T-helper 1 cell treated with Interleukin-12 subunit alpha and Interleukin-12 subunit beta and Interleukin-4 antibody, amounts not matched to agents 30 ng/mL and 1 ng/mL, for 36 hours (primary cell): ENCODE data around the gene HMGB4. TPM values are rescaled to one million over a fixed set of nuclear protein-coding genes. Genes with fewer than 3 reads are reported as not detected.

Experiments
- intact Hi-C: fragments of 100-400 bp; cut with micrococcal nuclease; formaldehyde crosslinking; loops from one replicate; pipeline ENCODE4 v1.15.1; 2024
- total RNA-seq: library from RNA; stranded (reverse); gene quantifications from 2 replicates; pipeline ENCODE4 v1.2.3, GENCODE V29; 2022

The HMGB4 gene
- total RNA-seq, 1 donor from 2014 or later, result not detected

DNA sequence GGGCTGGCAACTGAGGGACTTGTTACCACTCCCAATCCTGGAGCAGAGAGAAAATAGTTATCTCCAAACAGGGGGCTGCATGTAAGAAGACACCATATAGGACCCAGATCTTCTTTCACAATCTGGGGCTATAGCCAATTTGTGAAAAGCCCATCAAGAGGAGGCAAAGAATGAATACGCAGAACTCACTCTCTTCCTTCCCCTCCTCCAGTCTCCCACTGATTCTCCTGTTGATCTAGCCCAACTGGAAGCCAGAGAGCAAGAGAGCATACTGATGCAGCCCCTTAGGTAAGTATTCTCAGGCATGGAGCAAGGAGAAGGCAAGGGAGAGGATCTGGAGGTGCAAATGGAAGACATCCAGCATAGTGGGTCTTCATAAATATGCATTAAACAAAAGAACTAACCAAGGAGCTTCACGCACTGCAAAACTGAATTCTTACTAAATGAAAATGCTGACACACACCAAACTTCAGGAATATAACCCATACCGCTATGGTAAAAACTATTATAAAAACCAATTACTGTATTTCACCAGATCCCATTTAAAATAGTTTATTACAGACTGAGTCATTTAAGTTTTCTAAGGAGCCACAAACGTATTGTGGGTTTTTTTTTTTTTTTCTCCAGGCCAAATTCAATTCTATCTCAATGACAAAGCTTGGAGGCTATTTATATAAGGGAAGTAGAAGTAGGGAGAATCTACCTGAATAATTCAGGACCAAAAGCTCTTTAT is 15.5 kb upstream of the HMGB4 start:
- intact Hi-C loops, result no loop called here

DNA sequence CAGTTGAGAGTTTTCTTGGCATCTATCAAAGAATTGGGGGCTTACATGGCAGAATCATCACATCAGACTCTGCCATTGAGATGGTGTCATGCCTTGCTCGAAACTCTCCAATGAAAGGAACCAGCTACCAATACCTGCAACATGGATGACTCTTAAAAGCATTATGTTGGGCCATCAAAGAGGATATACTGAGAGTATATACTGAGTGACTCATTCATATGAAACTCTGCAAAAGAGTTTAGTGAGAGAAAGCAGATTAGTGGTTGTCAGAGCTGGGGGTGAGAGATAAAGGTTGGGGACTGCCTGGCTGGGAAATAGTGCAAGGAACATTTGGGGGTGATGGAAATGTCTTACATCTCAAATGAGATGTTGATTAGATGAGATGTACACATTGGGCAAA is 14.7 kb upstream of the HMGB4 start:
- intact Hi-C loops, result no loop called here

DNA sequence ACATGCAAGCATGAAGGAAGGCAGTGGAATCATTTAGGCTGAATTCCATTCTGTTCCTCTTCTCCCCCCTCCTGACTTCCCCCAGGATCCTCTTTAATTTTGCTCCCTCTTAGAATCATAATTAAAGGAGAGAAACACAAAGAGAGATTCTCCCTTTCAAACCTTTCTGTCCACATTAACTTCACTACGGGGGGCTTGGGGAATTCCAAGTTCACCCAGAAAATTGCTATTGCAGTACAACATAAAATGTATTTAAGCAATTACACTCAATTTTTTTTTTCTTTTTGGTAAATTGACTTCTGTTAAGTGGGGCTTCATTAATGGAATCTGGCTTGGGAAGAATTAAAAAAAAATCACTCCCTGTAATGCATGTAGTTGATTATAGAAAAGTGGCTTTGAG is 13.4 kb upstream of the HMGB4 start:
- intact Hi-C loops, result no loop called here

DNA sequence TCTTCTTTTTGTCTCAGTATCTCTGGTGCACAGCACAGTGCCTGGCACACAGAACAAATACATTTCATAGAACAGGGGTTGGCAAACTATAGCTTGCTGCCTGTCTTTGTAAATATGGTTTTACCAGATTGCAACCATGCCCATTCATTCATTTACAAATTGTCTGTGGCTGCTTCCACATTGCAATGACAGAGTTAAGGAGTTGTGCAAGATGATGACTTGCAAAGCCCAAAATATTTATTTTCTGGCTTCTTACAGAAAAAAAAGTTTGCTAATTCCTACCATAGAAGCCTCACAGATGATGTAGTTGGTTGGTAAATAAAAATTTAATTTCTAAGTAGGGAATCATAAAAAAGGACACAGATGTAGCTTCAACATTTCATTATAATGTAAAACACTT is 11.2 kb upstream of the HMGB4 start:
- intact Hi-C loops, result no loop called here

DNA sequence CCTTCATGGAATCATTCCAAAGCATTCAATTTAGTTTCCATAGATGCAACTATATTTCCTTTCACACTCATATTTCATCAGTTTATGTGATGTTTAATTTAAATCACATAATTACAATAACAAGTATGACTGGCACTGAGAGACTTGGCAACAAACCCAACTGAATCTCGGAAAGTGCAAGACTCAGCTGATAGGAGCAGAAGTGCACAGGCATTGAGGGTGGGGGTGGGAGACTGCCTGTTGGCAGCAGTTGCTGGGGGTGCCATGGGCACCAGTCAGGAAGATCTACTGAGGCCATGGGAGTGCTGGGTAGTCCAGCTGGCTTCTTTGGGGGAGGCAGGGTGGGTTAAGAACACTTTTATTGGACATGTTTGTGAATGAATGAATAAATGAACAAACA is 10.4 kb upstream of the HMGB4 start:
- intact Hi-C loops, result no loop called here

DNA sequence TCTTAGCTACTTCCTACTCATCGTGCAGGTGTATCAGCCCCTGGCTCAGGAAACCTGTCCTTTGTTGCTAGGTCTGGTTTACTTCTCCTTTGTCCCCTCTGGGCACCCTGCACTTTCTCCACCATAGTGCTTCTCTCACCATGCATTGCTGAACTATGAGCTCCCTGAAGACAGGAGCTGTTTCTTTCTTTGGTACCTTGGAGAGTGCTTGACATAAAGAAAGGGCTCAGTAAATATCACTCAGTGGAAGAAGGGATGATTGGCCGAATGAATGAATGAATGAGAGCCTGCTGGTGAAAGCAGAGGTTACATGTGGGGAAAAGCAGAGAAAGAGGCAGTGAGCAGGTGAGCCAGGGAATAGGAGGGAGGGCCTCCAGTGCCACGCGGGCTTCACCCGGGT is 9.8 kb upstream of the HMGB4 start:
- intact Hi-C loops, result no loop called here

DNA sequence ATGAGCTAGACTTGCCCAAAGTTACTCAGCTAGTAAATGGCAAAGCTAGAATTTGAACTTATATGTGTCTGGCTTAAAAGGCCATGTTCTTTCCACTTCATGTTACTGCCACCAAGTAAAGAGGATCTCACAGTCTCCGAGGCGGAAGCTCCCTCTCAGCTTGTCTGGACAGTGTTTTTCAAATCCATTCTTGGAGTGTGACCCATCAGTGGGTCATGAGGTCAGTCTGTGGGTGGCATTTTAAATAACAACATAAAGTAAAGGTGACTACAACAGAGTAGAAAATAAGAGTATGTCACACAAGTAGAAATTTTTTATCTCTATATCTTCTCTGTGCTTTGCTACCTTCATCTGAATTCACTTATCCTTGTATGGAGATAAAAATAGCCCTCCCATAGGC is 3.2 kb upstream of the HMGB4 start:
- intact Hi-C loops, result no loop called here

DNA sequence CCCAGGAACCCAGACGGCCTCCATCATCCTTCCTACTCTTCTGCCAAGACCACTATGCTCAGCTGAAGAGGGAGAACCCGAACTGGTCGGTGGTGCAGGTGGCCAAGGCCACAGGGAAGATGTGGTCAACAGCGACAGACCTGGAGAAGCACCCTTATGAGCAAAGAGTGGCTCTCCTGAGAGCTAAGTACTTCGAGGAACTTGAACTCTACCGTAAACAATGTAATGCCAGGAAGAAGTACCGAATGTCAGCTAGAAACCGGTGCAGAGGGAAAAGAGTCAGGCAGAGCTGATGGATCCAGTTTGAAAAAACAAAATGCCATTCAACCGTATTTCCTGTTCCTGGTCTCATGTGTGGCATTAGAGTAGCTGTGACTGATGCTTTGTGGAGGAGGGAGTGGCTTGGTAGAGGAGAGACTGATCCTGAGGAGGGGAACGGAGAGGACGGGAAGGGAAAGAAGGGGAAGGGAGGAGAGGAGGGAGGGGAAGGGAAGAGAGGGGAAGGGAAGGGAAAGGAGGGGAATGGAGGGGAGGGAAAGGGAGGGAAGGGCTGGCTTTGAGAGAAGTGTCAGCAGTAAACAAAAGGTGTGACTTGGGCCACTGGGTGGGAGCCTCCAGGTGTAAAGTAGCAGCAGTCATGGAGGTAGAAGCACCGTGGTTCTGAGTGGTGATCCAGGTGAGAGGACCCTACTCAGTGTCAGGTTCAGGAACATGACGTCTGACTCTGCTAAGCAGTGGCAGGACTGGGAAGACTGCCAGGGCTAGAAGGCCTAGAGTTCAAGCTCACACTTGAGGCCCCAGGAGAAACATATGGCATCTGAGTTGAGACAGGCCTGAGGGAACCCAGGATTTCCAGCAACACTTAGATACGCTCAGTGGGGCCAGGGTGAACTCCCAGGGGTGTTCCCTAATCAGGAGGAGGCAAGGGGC is 846 bp downstream of the HMGB4 start:
- intact Hi-C loops, result no loop called here

DNA sequence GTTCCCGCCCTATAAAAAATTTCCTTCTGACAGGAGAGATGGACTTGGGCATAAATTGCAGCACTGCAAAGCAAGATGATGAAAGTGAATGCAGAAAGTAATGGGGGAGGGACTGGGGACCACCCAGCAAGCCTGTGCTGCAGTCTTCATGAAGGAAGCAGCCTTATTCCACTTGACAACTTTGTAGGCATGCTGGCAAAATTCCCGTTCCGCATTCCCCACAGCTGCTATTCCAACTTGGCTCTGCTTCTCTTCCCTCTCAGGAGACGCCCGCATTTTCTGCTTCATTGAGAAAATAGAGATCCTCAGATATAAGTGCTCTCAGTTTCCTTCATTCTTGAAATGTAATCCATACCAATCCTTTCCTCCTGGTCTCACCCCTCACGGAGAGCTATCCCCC is 2.4 kb downstream of the HMGB4 start:
- intact Hi-C loops, result no loop called here

DNA sequence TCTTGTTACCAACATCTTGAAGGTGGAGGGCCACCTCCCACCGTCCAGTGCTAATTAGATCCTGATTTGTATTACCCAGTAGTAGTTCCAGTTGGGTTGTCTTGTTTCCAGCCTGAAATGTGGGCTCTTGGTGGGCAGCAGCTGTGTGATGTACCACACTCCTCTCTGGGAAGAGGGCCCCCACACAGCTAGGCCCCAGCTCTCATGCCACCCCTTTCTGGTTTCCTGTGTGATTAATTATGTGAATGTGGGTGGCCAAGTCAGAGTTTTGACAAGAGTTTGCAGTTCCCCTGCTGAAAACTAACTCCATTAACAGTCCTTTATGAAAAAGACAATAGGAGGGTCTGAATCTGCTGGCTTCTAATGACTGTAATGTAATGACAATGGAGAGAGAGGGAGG is 3.8 kb downstream of the HMGB4 start:
- intact Hi-C loops, result no loop called here

DNA sequence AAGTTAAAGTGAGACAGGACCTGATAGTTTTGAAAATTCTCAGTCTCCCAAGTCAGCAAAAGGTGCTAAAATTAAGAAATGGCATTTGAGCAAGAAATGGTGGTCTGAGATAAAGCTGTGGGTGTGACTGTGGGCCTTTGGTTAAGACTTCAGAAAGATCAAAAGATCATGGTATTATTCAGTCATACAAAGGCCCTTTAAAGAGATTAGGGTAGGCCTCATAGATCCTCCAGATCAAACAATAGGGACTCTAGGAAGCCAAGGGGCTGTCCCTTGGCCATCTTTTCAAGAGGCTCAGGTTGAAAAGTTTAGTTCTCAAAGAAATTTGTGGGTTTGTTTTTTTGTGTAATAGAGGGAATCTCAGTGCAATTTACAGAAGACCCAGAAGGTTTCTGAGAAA is 8.4 kb downstream of the HMGB4 start:
- intact Hi-C loops, result no loop called here

DNA sequence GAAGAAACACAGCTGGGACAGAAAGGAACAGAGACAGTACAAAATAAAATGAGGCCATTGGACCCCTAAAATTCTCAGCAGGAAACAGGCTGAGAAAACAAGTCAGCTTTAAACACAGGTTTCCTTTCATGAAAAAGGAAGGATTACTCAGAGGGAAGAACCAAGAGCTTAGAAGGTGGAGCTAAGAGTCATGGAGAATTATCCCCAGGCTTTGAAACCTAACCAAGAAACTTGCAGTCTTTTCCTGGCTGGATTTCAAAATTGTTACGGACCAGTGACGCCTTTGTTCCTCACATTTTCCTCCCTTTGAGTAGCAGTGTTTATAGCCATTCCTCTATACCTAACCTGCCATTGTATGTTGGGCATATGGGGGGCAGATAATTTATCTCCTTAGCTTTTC is 8.8 kb downstream of the HMGB4 start:
- intact Hi-C loops, result no loop called here

DNA sequence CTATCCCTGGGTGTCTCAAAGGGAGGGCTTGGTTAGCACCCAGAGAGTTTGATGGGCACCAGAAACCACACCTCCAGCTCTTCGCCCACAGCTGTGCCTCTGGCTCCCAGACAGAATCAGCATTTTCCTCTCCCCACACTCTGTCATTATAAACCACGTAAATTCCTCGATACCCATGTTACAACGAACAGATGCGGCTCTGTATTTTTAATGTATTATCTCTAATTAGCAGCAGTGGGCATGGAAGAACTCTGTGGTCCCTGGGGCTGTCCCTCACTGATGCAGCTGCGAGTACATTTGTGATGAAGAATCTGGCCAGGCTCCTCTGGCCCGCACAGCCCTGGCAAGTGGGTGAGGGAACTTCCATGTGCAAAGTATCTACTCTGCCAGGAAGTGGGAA is 10.8 kb downstream of the HMGB4 start:
- intact Hi-C loops, result no loop called here

DNA sequence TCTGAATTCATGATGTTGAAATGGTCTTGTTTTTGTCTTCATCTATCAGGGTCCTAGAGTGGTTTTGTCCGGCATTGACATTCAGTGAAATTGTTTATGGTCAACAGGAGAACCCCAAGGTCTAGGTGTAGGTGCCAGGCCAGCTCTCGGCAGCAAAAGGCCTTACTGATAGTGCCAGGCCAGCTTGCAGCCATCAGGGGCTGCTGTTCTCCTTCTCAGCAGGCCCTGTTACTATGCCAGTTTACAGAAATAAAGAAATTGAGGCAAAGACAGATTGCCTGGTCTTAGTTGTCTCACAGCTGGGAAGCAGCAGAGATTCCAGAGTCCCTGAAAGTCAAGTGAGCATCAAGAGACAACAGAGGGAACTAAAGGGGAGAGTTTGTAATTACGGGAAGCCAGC is 12.0 kb downstream of the HMGB4 start:
- intact Hi-C loops, result no loop called here

DNA sequence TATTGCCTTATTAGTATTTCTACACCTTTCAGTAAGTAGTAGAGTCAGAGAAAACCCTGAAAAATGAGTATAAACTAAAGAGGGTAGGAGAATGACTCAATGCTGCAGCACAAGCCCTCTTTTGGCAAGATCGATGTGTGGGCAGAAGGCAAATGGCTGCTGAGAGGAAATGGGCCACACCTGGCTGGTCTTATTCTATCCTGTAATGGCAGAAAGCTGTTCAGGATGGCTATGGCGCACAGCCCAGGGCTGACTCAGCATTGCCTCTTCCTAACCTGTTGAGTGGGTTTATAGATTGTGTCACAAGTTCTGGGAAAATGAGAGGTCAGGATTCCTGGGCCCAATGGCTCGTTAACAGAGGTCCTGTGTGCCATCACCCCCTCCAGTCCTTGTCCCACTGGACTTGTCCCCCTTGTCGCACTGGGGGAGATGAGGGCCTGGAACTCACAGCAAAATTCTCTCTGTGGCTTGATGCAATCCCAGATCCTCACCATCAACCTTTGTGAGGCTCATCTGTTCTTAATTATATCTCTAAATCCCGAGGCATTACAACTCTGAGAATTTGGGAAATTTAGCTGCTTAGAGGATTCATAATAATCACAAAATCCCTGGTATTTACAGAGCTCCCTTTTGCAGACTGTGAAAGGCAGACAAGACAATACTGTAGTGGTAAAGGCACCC is 13.2 kb downstream of the HMGB4 start:
- intact Hi-C loops, result no loop called here

DNA sequence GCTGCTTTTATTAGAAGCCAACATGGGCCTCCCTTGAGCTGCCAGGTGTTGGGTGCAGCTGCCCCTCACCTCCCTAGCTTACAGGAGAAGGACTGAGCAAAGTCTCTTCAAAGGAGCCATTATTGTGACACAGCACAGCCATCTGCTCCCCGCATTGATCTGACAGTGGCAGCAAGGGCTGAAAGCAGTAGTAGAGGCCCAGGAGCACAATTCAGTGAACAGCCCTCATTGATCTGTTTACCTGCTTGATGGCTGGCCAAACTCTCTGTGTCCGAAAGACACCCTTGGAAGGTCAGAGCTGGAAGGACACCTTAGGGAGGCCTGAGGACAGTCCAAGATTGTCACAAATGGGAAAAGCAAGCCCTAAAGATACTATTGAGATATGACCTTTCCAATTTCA is 14.5 kb downstream of the HMGB4 start:
- intact Hi-C loops, result no loop called here

DNA sequence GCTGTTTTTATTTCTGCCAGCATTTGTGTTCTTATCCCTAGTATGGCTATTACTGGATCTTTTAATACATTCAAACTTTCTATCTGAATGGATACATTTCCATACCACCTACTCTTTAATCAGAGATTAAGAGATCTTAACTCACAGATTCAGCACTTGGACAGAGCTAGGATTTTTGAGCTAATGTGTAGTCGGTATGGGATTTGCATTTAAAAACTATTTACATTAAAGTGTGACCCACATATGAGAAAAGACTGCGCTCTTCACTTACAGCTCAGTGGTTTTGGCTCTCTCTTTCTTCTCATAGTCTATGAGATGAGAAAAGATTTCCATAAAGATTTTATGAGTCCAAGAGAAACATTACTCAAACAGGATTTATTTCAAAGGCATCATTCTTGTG is 16.4 kb downstream of the HMGB4 start:
- intact Hi-C loops, result no loop called here

DNA sequence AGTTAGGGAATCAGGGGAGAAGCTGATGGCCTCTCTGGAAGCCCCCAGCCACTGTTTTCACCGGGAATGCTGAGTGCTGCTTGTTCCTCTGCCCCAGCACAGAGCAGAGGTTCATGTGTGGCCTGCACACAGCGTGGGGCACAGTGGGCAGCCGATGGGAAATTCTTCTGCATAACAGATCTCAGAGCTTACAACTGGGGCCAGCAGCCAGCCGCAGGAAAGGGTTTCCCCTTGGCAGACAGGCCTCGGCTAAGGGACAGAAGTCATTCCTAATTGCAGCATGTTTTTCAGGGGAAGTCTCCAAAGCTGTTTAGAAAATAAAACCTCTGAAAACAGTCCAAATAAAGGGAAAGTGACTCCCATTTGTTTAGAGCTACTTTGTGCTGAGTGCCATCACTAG is 22.6 kb downstream of the HMGB4 start:
- intact Hi-C loops, result no loop called here

DNA sequence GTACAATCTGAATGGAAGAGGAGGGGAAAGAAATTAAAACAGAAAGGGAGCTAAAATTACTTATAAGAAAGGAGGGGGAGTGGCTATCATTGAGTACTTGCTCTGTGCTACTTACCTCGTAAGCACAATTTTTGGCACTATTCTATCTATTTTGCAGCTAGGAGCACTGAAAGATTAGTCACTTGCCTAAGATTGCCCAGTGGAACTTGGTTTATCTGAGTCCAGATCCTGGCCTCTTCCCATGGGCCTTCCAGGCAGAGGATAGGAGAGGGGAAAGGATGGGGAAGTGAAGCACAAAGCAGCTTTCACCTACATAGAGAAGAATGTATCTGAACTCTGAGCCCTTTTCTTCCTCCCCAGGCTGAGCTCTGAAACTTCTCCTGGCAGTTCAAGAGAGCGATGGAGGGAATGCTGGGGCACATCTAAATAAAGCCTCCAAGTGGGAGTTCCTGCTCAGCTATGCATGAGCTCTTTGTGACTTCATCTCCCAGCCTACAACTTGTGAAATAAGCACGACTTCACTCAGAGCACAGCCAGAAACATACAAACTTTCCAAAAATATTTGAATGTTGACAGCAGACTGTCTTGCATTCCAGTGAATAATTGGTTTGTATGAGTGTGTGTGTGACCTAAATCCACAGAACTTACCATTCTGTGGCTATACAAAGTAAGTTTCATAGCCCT is 29.4 kb downstream of the HMGB4 start:
- intact Hi-C loops, result no loop called here

DNA sequence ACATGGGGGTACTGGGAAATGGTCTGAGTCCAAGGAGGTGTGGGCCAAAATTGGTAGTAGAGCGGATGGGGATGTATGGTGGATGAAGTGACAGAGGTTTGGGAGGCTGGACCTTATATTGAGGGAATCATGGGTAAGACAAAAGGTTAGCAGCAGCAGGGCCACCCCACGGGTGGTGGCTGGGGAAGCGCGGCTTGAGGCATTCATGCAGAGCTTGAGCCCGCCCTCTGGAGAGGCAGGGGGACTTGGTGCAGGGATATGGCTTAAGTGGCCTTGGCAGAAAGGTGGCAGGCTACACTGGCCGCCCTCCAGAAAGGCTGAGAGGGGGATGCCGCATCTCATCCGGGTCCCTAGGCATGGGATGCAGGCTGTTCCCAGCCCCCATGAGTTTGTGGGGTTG is 31.5 kb downstream of the HMGB4 start:
- intact Hi-C loops, result no loop called here

DNA sequence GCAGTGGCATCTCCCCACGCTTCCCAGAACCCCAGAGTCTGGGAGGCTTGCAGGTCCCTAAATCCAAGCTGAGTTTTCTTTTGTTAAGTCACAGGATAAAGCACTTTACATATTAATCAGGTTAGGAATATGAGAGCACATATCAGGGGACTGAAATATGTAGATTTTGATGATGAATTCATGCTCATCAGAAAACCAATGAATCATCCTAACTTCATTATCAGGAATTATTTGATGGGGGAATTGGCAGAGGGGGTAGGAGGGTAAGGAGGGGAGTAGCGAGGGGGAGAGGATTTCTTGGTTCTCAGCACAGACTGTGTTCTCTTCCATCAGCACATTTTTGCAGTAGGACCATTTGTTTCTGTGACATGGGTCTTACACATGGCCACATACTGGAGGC is 32.1 kb downstream of the HMGB4 start:
- intact Hi-C loops, result no loop called here
